Measurements from ENCODE around the gene TSNAX. TPM values are rescaled to one million over a fixed set of nuclear protein-coding genes. Genes with fewer than 3 reads are reported as not detected.

The TSNAX gene
- total and polyA plus RNA-seq, 2 of the 8 experiments (the other 6 are each of a cell fraction or from before 2014, with no cell fraction given) = 7.7 to 34.0 TPM

DNA sequence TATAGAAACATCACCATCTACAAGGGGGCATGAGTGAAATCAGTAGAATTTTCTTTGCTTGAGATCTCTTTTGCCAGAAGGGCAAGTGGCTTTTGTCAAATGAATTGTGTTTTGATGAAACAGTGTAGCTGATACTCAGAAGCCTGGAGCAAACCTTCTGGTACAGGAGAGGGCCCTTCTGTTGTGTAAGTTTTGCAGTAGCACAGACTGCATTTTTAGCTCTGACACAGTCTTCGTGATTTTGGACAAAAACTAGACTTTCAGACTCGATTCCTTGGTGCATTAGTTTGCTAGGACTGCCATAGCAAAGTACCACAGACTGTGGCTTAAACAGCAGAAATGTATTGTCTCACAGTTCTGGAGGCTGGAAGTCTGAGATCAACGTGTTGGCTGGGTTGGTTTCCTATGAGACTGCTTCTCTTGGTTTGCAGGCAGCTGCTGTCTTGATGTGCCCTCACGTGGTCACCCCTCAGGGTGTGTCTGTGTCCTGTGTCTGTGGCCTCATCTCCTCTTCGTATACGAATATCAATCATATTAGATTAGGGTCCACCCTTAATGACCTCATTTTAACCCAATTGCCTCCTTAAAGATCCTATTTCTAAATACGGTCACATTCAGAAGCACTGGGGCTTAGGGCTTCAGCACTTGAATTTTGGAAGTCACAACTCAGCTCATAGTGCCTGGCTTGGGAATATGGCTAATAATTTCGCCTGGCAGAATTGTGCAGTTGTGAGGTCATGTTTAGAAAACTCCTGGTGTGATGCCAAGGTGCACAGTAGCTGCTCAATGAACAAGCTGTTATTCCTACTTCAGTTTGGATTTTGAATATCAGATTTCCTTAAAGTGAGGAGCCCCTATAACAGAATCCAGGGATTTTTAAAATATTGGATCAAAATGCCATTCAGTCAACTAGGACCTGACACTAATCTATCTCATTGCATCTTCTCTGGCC, 77.0 kb downstream of the TSNAX start:
- no peak overlapping the region for H3K4me3 ChIP-seq (ENCODE audit: extremely low read depth in 1 of 4, insufficient read depth in 2 of 4, low read depth in 3 of 4, low read length in 4 of 4)
- no peaks in the 10 kb centered on the region for H4K20me1 ChIP-seq (replicated peaks in 1 of 2; ENCODE audit: control insufficient read depth in 1 of 2, insufficient read depth in 2 of 2, low read length in 2 of 2)
- H3K9ac ChIP-seq (replicated peaks in 1 of 4; ENCODE audit: extremely low read depth in 1 of 4, low read depth in 3 of 4, low read length in 3 of 4) = no peak overlapping the region
- no peak overlapping the region for H3K23ac ChIP-seq (ENCODE audit: insufficient read length)
- no peak overlapping the region for H3K4ac ChIP-seq (replicated peaks; ENCODE audit: insufficient read length, low read depth, low read length)
- no peak overlapping the region for H3K27ac ChIP-seq (ENCODE audit: low read depth, low read length)
- H3K4me2 ChIP-seq (ENCODE audit: insufficient read depth in 1 of 2, low read depth in 2 of 2, low read length in 2 of 2) = no peak overlapping the region
- H2AFZ ChIP-seq (ENCODE audit: low read length) = no peak overlapping the region
- H3K79me1 ChIP-seq (ENCODE audit: low read depth, low read length) = no peaks in the 10 kb centered on the region
- no peak overlapping the region for H3K18ac ChIP-seq (ENCODE audit: extremely low read depth, low read length)
- CTCF ChIA-PET (ENCODE audit: partially characterized antibody) = interaction anchor here (0.7 to 3.6 kb wide), 10 partner anchors 9 to 254 kb away, joined by 3 to 12 read pairs (median 3); no protein-coding TSS in a partner anchor
- no peaks in the 10 kb centered on the region; a peak in 1 of 7 replicates for H3K27me3 ChIP-seq (replicated peaks in 1 of 4; ENCODE audit: control insufficient read depth in 3 of 4, extremely low read depth in 1 of 4, insufficient read depth in 3 of 4, low read length in 3 of 4)
- H3K23me2 ChIP-seq (ENCODE audit: low read depth, low read length) = no peaks in the 10 kb centered on the region; the same call in 1 of the 2 replicates
- peaks cover 0 to 4% (median under 1%) of the 10 kb centered on the region in 4 experiments; a peak in 1 of 7 replicates for H3K4me1 ChIP-seq (replicated peaks in 1 of 4; ENCODE audit: control insufficient read depth in 3 of 4, insufficient read depth in 4 of 4, low read length in 3 of 4)
- H3K79me2 ChIP-seq (ENCODE audit: control insufficient read depth in 1 of 2, insufficient read depth in 2 of 2, low read length in 2 of 2) = no peaks in the 10 kb centered on the region
- H4K5ac ChIP-seq (ENCODE audit: insufficient read length, low read depth, low read length) = no peak overlapping the region
- POLR2A ChIA-PET (ENCODE audit: partially characterized antibody) = interaction anchor here (0.6 to 0.7 kb wide), 2 partner anchors 11 to 20 kb away, joined by 3 read pairs; no protein-coding TSS in a partner anchor
- no peak overlapping the region for H2BK20ac ChIP-seq (ENCODE audit: low read length)
- H2BK15ac ChIP-seq (ENCODE audit: low read length) = no peak overlapping the region
- no peak overlapping the region for H2BK5ac ChIP-seq (ENCODE audit: low read depth, low read length)
- FAIRE-seq (no peak), DNase-seq (ENCODE audit: low read depth in 1 of 2, low spot score in 2 of 2) (no peak)
- no peak overlapping the region for H2BK120ac ChIP-seq (replicated peaks; ENCODE audit: low read depth, low read length)
- H3K14ac ChIP-seq (ENCODE audit: insufficient read length) = no peak overlapping the region
- no peak overlapping the region for H2BK12ac ChIP-seq (ENCODE audit: low read depth, low read length)
- H3K9me3 ChIP-seq (ENCODE audit: insufficient read depth in 2 of 2, low read depth in 1 of 2, low read length in 1 of 2) = no peaks in the 10 kb centered on the region
- H3K36me3 ChIP-seq (ENCODE audit: control insufficient read depth in 2 of 4, insufficient read depth in 4 of 4, low read length in 3 of 4) = no peaks in the 10 kb centered on the region
- no peak overlapping the region for H4K91ac ChIP-seq (replicated peaks; ENCODE audit: insufficient read length, low read length)
- H3K56ac ChIP-seq (replicated peaks; ENCODE audit: insufficient read length, low read depth, low read length) = no peak overlapping the region
- no peak overlapping the region for H4K8ac ChIP-seq (ENCODE audit: extremely low read depth, insufficient read depth, low read length)
- 70% methylated on average over 8 of the region's 8 CpGs; no CpG with 5 or more reads in 1 of the 2 experiments for WGBS, 2 experiments (ENCODE audit: extremely low coverage in 1 of 2, insufficient coverage in 1 of 2, insufficient read length in 1 of 2, insufficient replicate concordance in 2 of 2, low coverage in 1 of 2, low lambda C conversion rate in 2 of 2, missing lambda C conversion rate in 1 of 2)
- no peak overlapping the region for H2AK5ac ChIP-seq (ENCODE audit: low read depth, low read length)
- TF ChIP-seq POLR2A (IDR thresholded peaks at IDR 0.05; ENCODE audit: control extremely low read depth in 1 of 2, low read depth in 2 of 2, low read length in 2 of 2) = no peak
- TF ChIP-seq POLR2AphosphoS5 (IDR thresholded peaks at IDR 0.05; ENCODE audit: low read depth, low read length) = no peak
- no peak for TF ChIP-seq SP1 (IDR thresholded peaks at IDR 0.05; ENCODE audit: low read depth, low read length)
- TF ChIP-seq EGR1 (IDR thresholded peaks at IDR 0.05; ENCODE audit: borderline replicate concordance, low read depth, low read length) = no peak
- TF ChIP-seq RNF2 (IDR thresholded peaks at IDR 0.05; ENCODE audit: borderline replicate concordance, low read depth, low read length, missing control alignments, poor library complexity, severe bottlenecking) = no peak
- TF ChIP-seq SIN3A (conservative IDR thresholded peaks at IDR 0.05 in 1 of 2, IDR thresholded peaks at IDR 0.05 in 1 of 2; ENCODE audit: low read depth in 1 of 2, low read length in 2 of 2) = no peak
- TF ChIP-seq YY1 (IDR thresholded peaks at IDR 0.05; ENCODE audit: low read depth, low read length) = no peak
- TF ChIP-seq BRCA1 (IDR thresholded peaks at IDR 0.05; ENCODE audit: low read depth, low read length) = no peak
- TF ChIP-seq TAF1 (IDR thresholded peaks at IDR 0.05; ENCODE audit: low read depth, low read length) = no peak
